Measurements from ENCODE around the gene PUS1. TPM values are rescaled to one million over a fixed set of nuclear protein-coding genes. Genes with fewer than 3 reads are reported as not detected.

Gene PUS1
- total and polyA plus RNA-seq, 10 of the 15 experiments (the other 5 are each of a cell fraction or from before 2014, with no cell fraction given) = 1.3 to 74.2 (median 25.4) TPM

- no peak for TF ChIP-seq ZBTB33 (IDR thresholded peaks at IDR 0.05)
- no peak for TF ChIP-seq HDAC2 (IDR thresholded peaks at IDR 0.05)
- TF ChIP-seq ZNF384 (IDR thresholded peaks at IDR 0.05; ENCODE audit: borderline replicate concordance, low read depth, low read length) = no peak
- no peak for TF ChIP-seq USF1 (IDR thresholded peaks at IDR 0.05; ENCODE audit: borderline replicate concordance, extremely low read length, insufficient read depth, low read depth, low read length)
These were observed 11.3 kb upstream of the PUS1 start (continued) for GRCh38 chr12:131917711-131918306.

DNA sequence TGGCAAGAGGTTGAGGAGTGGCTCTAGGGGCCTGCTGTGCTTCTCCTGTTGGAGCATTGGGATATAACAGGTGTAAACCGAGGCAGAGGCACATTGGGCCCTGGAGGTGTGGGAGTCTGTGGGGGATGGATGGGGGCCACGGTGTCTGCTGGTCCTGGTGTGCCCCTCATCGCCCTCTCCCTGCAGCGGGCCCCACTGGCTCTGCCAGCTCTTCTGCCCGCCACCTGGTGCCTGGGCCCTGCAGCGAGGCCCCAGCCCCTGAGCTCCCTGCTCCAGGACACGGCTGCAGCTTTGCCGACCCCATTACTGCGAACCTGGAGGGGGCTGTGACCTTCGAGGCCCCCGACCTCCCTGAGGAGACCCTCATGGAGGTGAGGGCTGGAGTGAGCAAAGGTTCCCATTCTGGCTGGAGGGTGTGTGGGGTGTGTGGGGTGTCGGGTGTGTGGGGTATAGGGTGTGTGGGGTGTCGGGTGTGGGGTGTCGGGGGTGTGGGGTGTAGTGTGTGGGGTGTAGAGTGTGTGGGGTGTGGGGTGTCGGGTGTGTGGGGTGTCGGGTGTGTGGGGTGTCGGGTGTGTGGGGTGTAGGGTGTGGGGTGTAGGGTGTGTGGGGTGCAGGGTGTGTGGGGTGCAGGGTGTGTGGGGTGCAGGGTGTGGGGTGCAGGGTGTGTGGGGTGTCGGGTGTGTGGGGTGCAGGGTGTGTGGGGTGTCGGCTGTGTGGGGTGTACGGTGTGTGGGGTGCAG, 10.6 kb upstream of the PUS1 start:
- Histone ChIP-seq H3K27ac (ENCODE audit: control insufficient read depth, insufficient read depth) (no peak overlapping the region), H3K9me3 (replicated peaks; ENCODE audit: control insufficient read depth, insufficient read depth, low read length) (no peaks in the 10 kb centered on the region), H3K36me3 (ENCODE audit: control insufficient read depth in 2 of 2, insufficient read depth in 2 of 2, low read length in 1 of 2) (no peaks in the 10 kb centered on the region; a peak in 2 of 4 replicates), H3K4me2 (ENCODE audit: control insufficient read depth, insufficient read depth) (no peak overlapping the region), H3K27me3 (replicated peaks in 1 of 2; ENCODE audit: control insufficient read depth in 2 of 2, insufficient read depth in 2 of 2, low read length in 1 of 2) (no peaks in the 10 kb centered on the region), H3K4me3 (no peak overlapping the region), H3K79me2 (ENCODE audit: control insufficient read depth, insufficient read depth, low read length) (no peaks in the 10 kb centered on the region), H2AFZ (ENCODE audit: control insufficient read depth, low read depth, low read length) (no peak overlapping the region), H3K4me1 (ENCODE audit: control insufficient read depth, insufficient read depth, low read length) (peaks cover 8% of the 10 kb centered on the region), H3K9ac (ENCODE audit: control insufficient read depth, insufficient read depth, low read length) (no peak overlapping the region), H4K20me1 (ENCODE audit: control insufficient read depth, insufficient read depth) (no peaks in the 10 kb centered on the region)
- ChIA-PET SMC1A (ENCODE audit: uncharacterized antibody, unreplicated experiment) (no interaction called here), CTCF (no interaction called here), RAD21 (ENCODE audit: unreplicated experiment) (no interaction called here), POLR2A (no interaction called here)
- intact Hi-C loops (cut with micrococcal nuclease; ENCODE audit: unreplicated experiment) (no loop called here), in situ Hi-C loops (cut with MboI) (no loop called here)
- DNase-seq (ENCODE audit: low read depth, low spot score) (no peak), ATAC-seq (no peak), FAIRE-seq (no peak)
- no TSS peak for BruUV-seq (replicated peaks)
- WGBS (ENCODE audit: insufficient coverage, insufficient replicate concordance, low lambda C conversion rate, missing lambda C conversion rate) = 70% methylated on average over 14 of the region's 20 CpGs
- TF ChIP-seq SUZ12 (IDR thresholded peaks at IDR 0.05; ENCODE audit: unreplicated experiment) (no peak), ATF2 (IDR thresholded peaks at IDR 0.05; ENCODE audit: low read length) (no peak), KDM1A (IDR thresholded peaks at IDR 0.05; ENCODE audit: borderline replicate concordance) (no peak), IRF4 (IDR thresholded peaks at IDR 0.05; ENCODE audit: low read depth, low read length) (no peak), RAD51 (IDR thresholded peaks at IDR 0.05) (no peak), RCOR1 (conservative IDR thresholded peaks at IDR 0.05; ENCODE audit: low read depth, low read length) (no peak), NRF1 (conservative IDR thresholded peaks at IDR 0.05; ENCODE audit: low read depth, low read length) (no peak)
- TF ChIP-seq, protein P1, sequence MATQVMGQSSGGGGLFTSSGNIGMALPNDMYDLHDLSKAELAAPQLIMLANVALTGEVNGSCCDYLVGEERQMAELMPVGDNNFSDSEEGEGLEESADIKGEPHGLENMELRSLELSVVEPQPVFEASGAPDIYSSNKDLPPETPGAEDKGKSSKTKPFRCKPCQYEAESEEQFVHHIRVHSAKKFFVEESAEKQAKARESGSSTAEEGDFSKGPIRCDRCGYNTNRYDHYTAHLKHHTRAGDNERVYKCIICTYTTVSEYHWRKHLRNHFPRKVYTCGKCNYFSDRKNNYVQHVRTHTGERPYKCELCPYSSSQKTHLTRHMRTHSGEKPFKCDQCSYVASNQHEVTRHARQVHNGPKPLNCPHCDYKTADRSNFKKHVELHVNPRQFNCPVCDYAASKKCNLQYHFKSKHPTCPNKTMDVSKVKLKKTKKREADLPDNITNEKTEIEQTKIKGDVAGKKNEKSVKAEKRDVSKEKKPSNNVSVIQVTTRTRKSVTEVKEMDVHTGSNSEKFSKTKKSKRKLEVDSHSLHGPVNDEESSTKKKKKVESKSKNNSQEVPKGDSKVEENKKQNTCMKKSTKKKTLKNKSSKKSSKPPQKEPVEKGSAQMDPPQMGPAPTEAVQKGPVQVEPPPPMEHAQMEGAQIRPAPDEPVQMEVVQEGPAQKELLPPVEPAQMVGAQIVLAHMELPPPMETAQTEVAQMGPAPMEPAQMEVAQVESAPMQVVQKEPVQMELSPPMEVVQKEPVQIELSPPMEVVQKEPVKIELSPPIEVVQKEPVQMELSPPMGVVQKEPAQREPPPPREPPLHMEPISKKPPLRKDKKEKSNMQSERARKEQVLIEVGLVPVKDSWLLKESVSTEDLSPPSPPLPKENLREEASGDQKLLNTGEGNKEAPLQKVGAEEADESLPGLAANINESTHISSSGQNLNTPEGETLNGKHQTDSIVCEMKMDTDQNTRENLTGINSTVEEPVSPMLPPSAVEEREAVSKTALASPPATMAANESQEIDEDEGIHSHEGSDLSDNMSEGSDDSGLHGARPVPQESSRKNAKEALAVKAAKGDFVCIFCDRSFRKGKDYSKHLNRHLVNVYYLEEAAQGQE (IDR thresholded peaks at IDR 0.05; ENCODE audit: low read depth, low read length) = no peak

Measured in GM12878 (cell line).